CD4-positive, alpha-beta memory T cell (primary cell): ENCODE data around the gene CLDN2. TPM values are rescaled to one million over a fixed set of nuclear protein-coding genes. Genes with fewer than 3 reads are reported as not detected.
"Not testable (repeated sequence)": the region's sequence is repeated elsewhere in the genome, so short reads cannot be mapped to it uniquely, and the experiment has no call there.

Source experiments
- CTCF ChIA-PET: fragments of 350-600 bp; sonication (Branson Sonifier 250); formaldehyde crosslinking; loops from one replicate; lab custom pipeline; 2021; ENCODE audit warnings: inconsistent platforms; ENCODE audit not compliant: partially characterized antibody; lab: Charles Lee
- POLR2A ChIA-PET: fragments of 350-600 bp; sonication (Branson Sonifier 250); formaldehyde crosslinking; loops from one replicate; lab custom pipeline; 2021; ENCODE audit not compliant: partially characterized antibody; lab: Charles Lee
- DNase-seq, 5 donors: peaks; one replicate each; pipeline versions ENCODE4 v3.0.0 to v3.0.0-alpha.2; 2020 to 2022; ENCODE audit warnings: mixed read lengths in 1 of 5
- H3K27ac ChIP-seq: one replicate; pipeline ENCODE4 v1.7.0; 2013; ENCODE audit warnings: low read depth, low read length
- H3K27me3 ChIP-seq: 2 replicates; pipeline ENCODE4 v1.7.0; 2013; ENCODE audit warnings: mild to moderate bottlenecking, low read length, moderate library complexity; ENCODE audit not compliant: insufficient read depth
- H3K36me3 ChIP-seq: 2 replicates; pipeline ENCODE4 v1.7.0; 2013; ENCODE audit warnings: mild to moderate bottlenecking, low read length, moderate library complexity; ENCODE audit not compliant: insufficient read depth
- H3K4me1 ChIP-seq: 2 replicates; pipeline ENCODE4 v1.7.0; 2013; ENCODE audit warnings: mild to moderate bottlenecking, low read length, moderate library complexity; ENCODE audit not compliant: insufficient read depth
- H3K4me3 ChIP-seq, 2 donors: one replicate each; pipeline ENCODE4 v1.7.0; 2013; ENCODE audit warnings: low read length in 2 of 2, mild to moderate bottlenecking in 1 of 2
- H3K9me3 ChIP-seq, 2 donors: one replicate each; pipeline ENCODE4 v1.7.0; 2013; ENCODE audit warnings: low read length in 2 of 2, control low read depth in 1 of 2; ENCODE audit not compliant: control insufficient read depth in 1 of 2
- H3K27ac Mint-ChIP-seq, 7 donors: one replicate each; pipeline ENCODE4 v1.8.0; 2020 to 2021; ENCODE audit warnings: mixed read lengths in 7 of 7, mild to moderate bottlenecking in 6 of 7, inconsistent platforms in 3 of 7, moderate library complexity in 3 of 7
- H3K27me3 Mint-ChIP-seq, 2 donors: one replicate each; pipeline ENCODE4 v1.8.0; 2020 to 2021; ENCODE audit warnings: mixed read lengths in 2 of 2
- H3K36me3 Mint-ChIP-seq, 2 donors: one replicate each; pipeline ENCODE4 v1.8.0; 2020 to 2021; ENCODE audit warnings: mixed read lengths in 2 of 2, inconsistent platforms in 1 of 2, mild to moderate bottlenecking in 1 of 2
- H3K4me1 Mint-ChIP-seq, 4 donors: one replicate each; pipeline ENCODE4 v1.8.0; 2020 to 2021; ENCODE audit warnings: mixed read lengths in 4 of 4, mild to moderate bottlenecking in 1 of 4
- H3K4me3 Mint-ChIP-seq, 8 donors: one replicate each; pipeline ENCODE4 v1.8.0; 2020 to 2021; ENCODE audit warnings: mixed read lengths in 8 of 8, mild to moderate bottlenecking in 7 of 8, moderate library complexity in 6 of 8, inconsistent platforms in 3 of 8
- H3K9me3 Mint-ChIP-seq, 8 donors: one replicate each; pipeline ENCODE4 v1.8.0; 2020 to 2021; ENCODE audit warnings: mixed read lengths in 8 of 8, mild to moderate bottlenecking in 5 of 8, inconsistent platforms in 3 of 8, moderate library complexity in 1 of 8
- intact Hi-C: fragments of 100-400 bp; cut with micrococcal nuclease; formaldehyde crosslinking; loops from one replicate; pipeline ENCODE4 v1.15.1; 2023
- polyA plus RNA-seq, 2 donors: library from polyadenylated mRNA; unstranded; fragments of 300-500 nt; fragmentation: Illumina TruSeq; gene quantifications; one replicate each; pipeline ENCODE4 v1.2.3, GENCODE V29; 2021
- total RNA-seq, 2 experiments: library from RNA; stranded (reverse); gene quantifications; one replicate each; pipeline ENCODE4 v1.2.3, GENCODE V29; 2021

Gene CLDN2
- total and polyA plus RNA-seq, 4 experiments from 2014 or later = 0.11 TPM; not detected in 3

GRCh38 chrX:106954041-106954440 is 33.8 kb downstream of the CLDN2 start:
- Histone ChIP-seq H3K27ac (no peak overlapping the region), H3K4me3 (no peak overlapping the region), H3K27me3 (no peaks in the 10 kb centered on the region), H3K4me1 (no peaks in the 10 kb centered on the region), H3K9me3 (no peaks in the 10 kb centered on the region), H3K36me3 (no peaks in the 10 kb centered on the region)
- H3K4me1 Mint-ChIP-seq = no peaks in the 10 kb centered on the region
- peaks cover 4 to 29% of the 10 kb centered on the region in 2 donors for H3K36me3 Mint-ChIP-seq
- H3K27ac Mint-ChIP-seq = no peak overlapping the region
- ChIA-PET CTCF (interaction anchor here (7.6 kb wide), 1 partner anchor 55 kb away, joined by 62 read pairs; no protein-coding TSS in a partner anchor), POLR2A (no interaction called here)
- DNase-seq = no peak
- intact Hi-C loops = no loop called here
- H3K4me3 Mint-ChIP-seq = no peak overlapping the region
- no peaks in the 10 kb centered on the region for H3K27me3 Mint-ChIP-seq
- no peaks in the 10 kb centered on the region for H3K9me3 Mint-ChIP-seq

- Mint-ChIP-seq H3K36me3 (peaks cover 1 to 32% of the 10 kb centered on the region in 2 donors), H3K27me3 (no peaks in the 10 kb centered on the region), H3K4me1 (no peaks in the 10 kb centered on the region), H3K4me3 (no peak overlapping the region), H3K27ac (no peak overlapping the region), H3K9me3 (no peaks in the 10 kb centered on the region)
- no peak for DNase-seq
- Histone ChIP-seq H3K27me3 (no peaks in the 10 kb centered on the region), H3K27ac (no peak overlapping the region), H3K4me3 (no peak overlapping the region), H3K36me3 (no peaks in the 10 kb centered on the region), H3K9me3 (no peaks in the 10 kb centered on the region), H3K4me1 (no peaks in the 10 kb centered on the region)
- CTCF ChIA-PET = interaction anchor here (7.6 kb wide), 1 partner anchor 57 kb away, joined by 62 read pairs; no protein-coding TSS in a partner anchor
- POLR2A ChIA-PET = no interaction called here
- intact Hi-C loops = no loop called here
These were observed 35.0 kb downstream of the CLDN2 start for GRCh38 chrX:106955004-106955772.

GRCh38 chrX:106957856-106958255 is 37.7 kb downstream of the CLDN2 start:
- H3K4me3 Mint-ChIP-seq = no peak overlapping the region
- Histone ChIP-seq H3K36me3 (no peaks in the 10 kb centered on the region), H3K27me3 (no peaks in the 10 kb centered on the region), H3K4me1 (no peaks in the 10 kb centered on the region), H3K9me3 (no peaks in the 10 kb centered on the region), H3K4me3 (no peak overlapping the region), H3K27ac (no peak overlapping the region)
- H3K4me1 Mint-ChIP-seq = no peaks in the 10 kb centered on the region
- intact Hi-C loops = no loop called here
- ChIA-PET POLR2A (no interaction called here), CTCF (interaction anchor here (1.3 kb wide), 1 partner anchor 66 kb away, joined by 4 read pairs; no protein-coding TSS in a partner anchor)
- peaks cover 0 to 35% of the 10 kb centered on the region in 2 donors for H3K36me3 Mint-ChIP-seq
- no peaks in the 10 kb centered on the region for H3K27me3 Mint-ChIP-seq
- no peaks in the 10 kb centered on the region for H3K9me3 Mint-ChIP-seq
- no peak overlapping the region for H3K27ac Mint-ChIP-seq
- no peak for DNase-seq

GRCh38 chrX:106959901-106960300 is 39.7 kb downstream of the CLDN2 start:
- Mint-ChIP-seq H3K36me3 (peaks cover 4 to 27% of the 10 kb centered on the region in 2 donors), H3K27me3 (no peaks in the 10 kb centered on the region), H3K4me3 (no peak overlapping the region), H3K9me3 (no peaks in the 10 kb centered on the region), H3K4me1 (no peaks in the 10 kb centered on the region), H3K27ac (no peak overlapping the region)
- POLR2A ChIA-PET = no interaction called here
- DNase-seq = no peak
- no peaks in the 10 kb centered on the region for H3K9me3 ChIP-seq
- no peaks in the 10 kb centered on the region for H3K4me1 ChIP-seq
- no peak overlapping the region for H3K4me3 ChIP-seq
- no peaks in the 10 kb centered on the region for H3K36me3 ChIP-seq
- H3K27me3 ChIP-seq = no peaks in the 10 kb centered on the region
- intact Hi-C loops = no loop called here
- CTCF ChIA-PET = interaction anchor here (1.7 to 1.9 kb wide), 2 partner anchors 62 to 66 kb away, joined by 6 to 24 read pairs; no protein-coding TSS in a partner anchor
- H3K27ac ChIP-seq = no peak overlapping the region

GRCh38 chrX:106963111-106963510 is 42.9 kb downstream of the CLDN2 start:
- H3K36me3 Mint-ChIP-seq = peaks cover 8 to 15% of the 10 kb centered on the region in 2 donors
- CTCF ChIA-PET = interaction anchor here (1.0 to 1.6 kb wide), 2 partner anchors 10 to 36 kb away, joined by 3 to 4 read pairs; no protein-coding TSS in a partner anchor
- H3K27me3 Mint-ChIP-seq = no peaks in the 10 kb centered on the region
- H3K4me3 ChIP-seq = no peak overlapping the region
- H3K9me3 ChIP-seq = no peaks in the 10 kb centered on the region
- no peaks in the 10 kb centered on the region for H3K36me3 ChIP-seq
- H3K27ac Mint-ChIP-seq = no peak overlapping the region
- POLR2A ChIA-PET = no interaction called here
- H3K4me1 Mint-ChIP-seq = peaks cover 0 to 2% (median 0%) of the 10 kb centered on the region in 4 donors
- DNase-seq = no peak
- H3K27ac ChIP-seq = no peak overlapping the region
- H3K27me3 ChIP-seq = no peaks in the 10 kb centered on the region
- intact Hi-C loops = no loop called here
- peaks cover 0 to 1% (median 0%) of the 10 kb centered on the region in 8 donors for H3K9me3 Mint-ChIP-seq
- no peaks in the 10 kb centered on the region for H3K4me1 ChIP-seq
- no peak overlapping the region for H3K4me3 Mint-ChIP-seq

GRCh38 chrX:106964290-106964689 is 44.1 kb downstream of the CLDN2 start:
- no peaks in the 10 kb centered on the region for H3K27me3 Mint-ChIP-seq
- Histone ChIP-seq H3K27ac (no peak overlapping the region), H3K9me3 (no peaks in the 10 kb centered on the region), H3K27me3 (no peaks in the 10 kb centered on the region), H3K4me1 (no peaks in the 10 kb centered on the region), H3K4me3 (no peak overlapping the region), H3K36me3 (no peaks in the 10 kb centered on the region)
- peaks cover 0 to 4% (median 0%) of the 10 kb centered on the region in 8 donors for H3K9me3 Mint-ChIP-seq
- CTCF ChIA-PET = no interaction called here
- no peak for DNase-seq
- POLR2A ChIA-PET = no interaction called here
- no peak overlapping the region for H3K4me3 Mint-ChIP-seq
- H3K4me1 Mint-ChIP-seq = peaks cover 0 to 2% (median 0%) of the 10 kb centered on the region in 4 donors
- intact Hi-C loops = no loop called here
- H3K36me3 Mint-ChIP-seq = peaks cover 14 to 20% of the 10 kb centered on the region in 2 donors
- peak overlapping the region in 1 of 7 donors; percentile 86 for H3K27ac Mint-ChIP-seq

GRCh38 chrX:106966547-106966946 is 46.3 kb downstream of the CLDN2 start:
- H3K27ac ChIP-seq, H3K27me3 ChIP-seq, POLR2A ChIA-PET, H3K4me3 ChIP-seq, H3K9me3 Mint-ChIP-seq, H3K36me3 ChIP-seq, H3K4me1 ChIP-seq, H3K27ac Mint-ChIP-seq, H3K27me3 Mint-ChIP-seq, H3K4me1 Mint-ChIP-seq, intact Hi-C loops, CTCF ChIA-PET, H3K9me3 ChIP-seq: not testable (repeated sequence)
- H3K36me3 Mint-ChIP-seq = peaks cover 15 to 19% of the 10 kb centered on the region in 2 donors
- peak overlapping the region in 1 of 8 donors; percentile 6 for H3K4me3 Mint-ChIP-seq
- peak in 1 of 5 donors; percentile 3 for DNase-seq
